ENCODE results near the gene IGF1R.

- TF ChIP-seq POLR2A (IDR thresholded peaks at IDR 0.05) (no peak), CTCF (IDR thresholded peaks at IDR 0.05) (no peak)
Observed at GRCh38 chr15:98926236-98926635, 277.9 kb downstream of the IGF1R start.
